NCI-H82 treated with DMSO at 0.1 percent for 48 hours (cell line): ENCODE measurements around the gene CALM3.

ENCODE experiments used
- DNase-seq: peaks from one replicate; lab custom pipeline; 2025; ENCODE audit not compliant: unreplicated experiment; lab: John Stamatoyannopoulos, UW

CALM3 gene

DNA sequence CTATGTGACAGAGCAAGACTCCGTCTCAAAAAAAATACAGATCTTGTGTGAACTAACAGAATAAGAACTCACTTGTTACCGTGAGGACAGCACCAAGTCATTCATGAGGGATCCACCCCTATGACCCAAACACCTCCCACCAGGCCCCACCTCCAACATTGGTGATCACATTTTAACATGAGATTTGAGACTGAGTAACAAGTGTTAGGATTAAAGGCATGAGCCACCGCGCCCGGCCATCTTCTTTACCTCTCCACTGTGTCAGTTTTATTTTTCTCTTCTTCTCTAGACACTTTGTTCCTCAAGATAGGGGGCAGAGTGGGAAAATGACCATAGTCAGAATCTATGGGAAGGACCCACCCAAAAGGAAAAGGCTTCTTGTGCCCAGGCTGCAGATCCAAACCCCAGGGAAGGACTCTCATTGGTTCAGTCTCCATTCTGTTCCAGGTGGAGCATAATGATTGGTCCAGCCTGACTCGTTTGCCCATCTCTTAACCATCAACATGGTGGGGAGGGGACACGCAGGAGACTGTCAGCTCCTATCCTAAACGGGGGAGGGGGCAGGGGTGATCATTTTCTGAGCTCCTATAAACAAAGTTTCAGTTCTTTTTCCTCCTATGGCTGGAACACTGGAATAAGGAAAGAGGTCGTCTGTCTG is 1.3 kb upstream of the CALM3 start:
- no peak for DNase-seq

DNA sequence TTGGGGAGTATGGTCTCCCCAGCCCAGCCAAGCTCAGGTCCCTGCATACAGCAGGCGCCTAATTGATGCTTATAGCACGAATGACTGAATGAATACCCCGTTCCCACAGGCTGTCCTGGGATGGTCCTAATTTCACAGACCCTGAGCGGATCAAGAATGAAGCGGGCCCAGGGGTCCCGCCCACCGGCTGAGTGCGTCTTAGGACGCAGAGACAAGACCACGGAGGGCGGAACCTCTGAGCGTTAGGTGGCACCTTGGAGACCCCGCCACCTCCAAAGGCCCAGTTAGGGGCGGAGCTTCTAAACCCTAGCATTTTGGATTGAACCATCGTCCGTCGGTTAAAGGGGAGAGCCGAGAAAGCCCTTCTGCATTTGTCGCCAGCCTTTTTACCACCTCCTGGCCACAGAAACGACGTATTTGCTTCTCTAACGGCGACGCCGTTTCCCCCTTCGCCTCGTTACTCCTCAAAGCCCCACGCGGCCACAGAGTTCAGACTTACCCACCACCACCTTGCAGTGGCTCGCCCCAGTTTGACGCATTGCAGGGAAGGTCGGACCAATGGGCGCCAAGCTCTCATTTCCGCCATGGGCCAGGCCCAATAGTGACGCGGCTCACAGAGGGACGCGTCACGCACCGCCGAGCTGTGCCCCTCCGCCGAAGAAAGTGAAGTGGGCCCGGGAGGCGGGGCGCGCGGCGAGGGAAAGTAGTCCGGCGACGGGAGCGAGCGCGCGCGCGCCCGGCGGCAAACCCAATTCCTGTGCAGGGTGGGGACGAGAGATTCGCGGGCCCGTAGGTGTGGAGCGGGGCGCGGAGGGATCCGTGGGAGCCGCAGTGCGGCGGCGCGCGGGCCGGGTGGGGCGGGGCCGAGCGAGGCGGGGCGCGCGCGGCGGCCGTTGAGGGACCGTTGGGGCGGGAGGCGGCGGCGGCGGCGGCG is 479 bp upstream of the CALM3 start:
- peak; percentile 92 for DNase-seq

DNA sequence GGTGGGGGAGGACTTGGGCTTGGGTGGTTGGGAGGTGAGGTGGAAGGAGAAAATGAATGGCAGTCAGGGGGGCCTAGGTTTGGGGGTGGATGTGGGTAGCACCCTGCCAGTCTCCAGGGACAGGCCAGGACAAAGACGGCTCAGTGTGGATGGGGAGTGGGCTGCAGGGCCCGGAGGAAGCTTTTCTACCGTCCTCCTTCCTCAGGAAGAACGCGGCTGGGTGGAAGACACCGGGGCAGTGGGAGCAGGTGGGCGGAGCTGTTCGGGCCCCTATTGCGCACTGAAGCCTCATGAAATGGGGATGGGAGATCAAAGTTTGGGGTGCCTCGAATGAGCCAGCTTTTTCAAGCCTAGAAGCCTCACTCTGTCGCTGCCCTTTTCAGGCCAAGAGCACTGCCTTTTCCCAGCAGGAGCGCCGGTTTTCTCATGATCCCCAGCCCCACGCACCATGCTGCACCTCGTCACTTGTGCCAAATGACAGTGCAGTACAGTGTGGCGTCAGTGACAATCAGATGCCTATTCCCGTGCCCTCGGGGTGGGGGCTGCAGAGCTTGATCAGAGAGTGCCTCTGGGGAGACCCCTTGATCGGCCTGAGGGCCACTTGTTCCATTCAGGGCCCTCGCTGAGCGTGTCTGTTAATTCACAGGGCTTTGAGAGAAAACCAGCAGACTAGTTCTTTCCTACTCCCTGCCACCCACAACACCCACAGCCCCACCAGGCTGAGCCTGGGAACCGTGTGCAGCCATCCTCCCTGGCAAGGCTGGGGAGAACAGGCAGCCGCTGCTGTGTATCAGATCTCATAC is 1.5 kb downstream of the CALM3 start:
- no peak for DNase-seq

DNA sequence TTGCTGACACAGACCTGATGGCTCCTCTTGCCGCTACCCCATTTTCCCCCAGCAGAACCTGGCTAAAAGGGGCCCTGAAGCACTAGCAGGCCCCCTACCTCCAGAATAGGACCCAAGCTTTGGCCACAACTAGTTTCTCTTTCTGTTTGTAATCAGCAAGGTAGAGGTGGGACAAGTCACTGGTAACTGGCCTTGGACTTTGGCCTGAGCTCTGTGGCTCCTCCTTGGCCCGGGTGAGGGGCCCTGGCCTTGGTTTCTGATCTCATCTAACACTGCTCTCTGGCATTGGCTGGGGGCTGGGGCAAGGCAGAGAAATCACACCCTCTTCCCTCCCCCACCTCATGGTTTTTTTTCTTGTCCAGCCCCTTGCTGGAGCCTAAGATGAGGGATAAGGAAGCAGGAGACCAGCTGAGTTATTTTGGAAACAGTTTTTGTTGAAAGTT is 2.1 kb downstream of the CALM3 start:
- DNase-seq, result no peak

DNA sequence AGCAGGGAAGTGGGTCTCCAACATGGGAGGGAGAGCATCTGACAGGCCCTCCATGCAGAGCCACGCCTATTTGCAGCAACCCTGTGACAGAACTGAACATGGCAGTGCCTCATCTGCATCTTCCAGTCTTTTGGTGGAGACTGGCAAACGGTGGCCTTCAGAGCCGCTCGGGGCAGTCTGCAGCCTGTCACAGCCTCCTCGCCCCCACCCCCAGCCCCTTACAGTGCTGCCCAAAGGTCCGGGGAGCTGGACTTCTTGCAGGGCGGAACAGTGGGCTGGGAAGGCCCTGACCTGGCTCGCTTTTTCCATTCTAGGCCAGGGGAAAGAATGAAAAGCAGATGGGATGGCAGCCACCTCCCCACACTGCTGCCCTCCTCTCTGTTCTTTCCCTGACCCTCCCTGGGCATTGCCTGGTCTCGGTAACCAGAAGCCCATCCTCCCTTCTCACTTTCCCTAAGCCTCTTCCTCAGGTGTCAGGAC is 2.7 kb downstream of the CALM3 start:
- no peak for DNase-seq

DNA sequence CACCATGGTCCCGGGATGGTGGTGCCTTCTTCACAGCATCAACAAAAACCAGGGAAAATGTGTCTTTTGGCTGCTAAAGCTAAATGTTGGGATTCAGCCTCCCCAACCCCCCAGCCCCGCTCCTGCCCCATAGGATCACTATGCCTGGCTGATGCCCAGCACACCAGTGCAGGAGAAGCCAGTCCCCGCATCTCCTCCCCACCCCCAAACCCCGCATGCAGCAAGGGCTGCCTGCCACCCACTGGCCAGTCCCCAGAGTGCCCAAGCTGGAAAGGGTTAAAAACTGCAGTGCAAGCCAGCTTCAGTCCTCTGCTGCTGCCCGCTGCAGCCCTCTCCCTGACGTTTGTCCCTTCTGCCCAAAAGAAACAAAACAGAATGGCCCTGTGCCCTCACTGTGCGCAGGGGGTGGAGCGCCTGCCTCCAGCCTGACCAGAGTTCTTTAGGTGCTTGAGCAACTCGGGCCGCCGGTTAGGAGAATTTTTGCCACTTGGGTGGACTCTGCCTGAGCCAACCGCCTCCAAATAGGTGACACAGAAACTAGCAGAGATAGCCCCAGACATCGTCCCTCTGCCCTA is 3.7 kb downstream of the CALM3 start:
- DNase-seq, result no peak

DNA sequence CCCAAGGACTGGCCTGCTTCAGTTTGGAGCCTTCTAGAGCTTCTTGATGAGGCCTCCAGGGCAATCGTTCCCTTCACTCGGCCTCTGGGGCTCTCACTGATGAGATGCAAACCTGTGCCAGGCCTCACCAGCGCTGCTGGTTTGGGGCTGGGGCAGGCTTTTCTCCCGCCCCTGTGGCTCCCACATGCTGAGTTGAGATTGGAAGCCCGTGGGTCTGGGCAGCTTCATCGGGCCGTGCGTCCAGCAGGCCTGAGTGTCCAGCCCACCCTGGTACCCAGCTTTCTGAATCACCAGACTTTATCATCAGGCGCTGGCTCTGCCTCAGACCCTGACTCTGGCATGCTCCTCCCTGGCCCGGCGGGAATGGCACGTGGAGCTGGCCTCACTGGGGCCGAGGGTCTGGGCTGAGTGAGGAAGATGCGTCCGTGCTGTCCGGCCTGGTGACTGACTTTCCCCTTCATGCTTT is 4.3 kb downstream of the CALM3 start:
- no peak for DNase-seq

DNA sequence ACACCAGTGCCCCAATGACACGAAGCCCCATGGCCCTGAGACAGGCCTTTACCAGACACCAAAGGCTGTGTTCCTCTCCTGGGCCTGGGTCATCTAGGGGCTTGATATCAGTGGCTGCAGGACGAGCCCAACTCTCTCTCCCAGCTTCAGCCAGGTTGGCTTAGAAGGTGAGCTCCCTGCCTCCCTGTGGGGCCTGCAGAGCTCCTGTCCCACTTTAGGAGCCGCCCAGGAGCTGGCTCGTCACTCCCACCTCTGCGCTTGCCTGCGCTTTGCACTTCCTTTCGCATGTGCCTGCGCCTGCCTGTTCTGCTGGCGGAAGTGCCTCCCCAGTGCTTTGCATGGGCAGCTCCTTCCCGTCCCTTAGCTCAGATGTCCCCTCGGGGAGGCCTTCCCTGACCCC is 4.9 kb downstream of the CALM3 start:
- no peak for DNase-seq

DNA sequence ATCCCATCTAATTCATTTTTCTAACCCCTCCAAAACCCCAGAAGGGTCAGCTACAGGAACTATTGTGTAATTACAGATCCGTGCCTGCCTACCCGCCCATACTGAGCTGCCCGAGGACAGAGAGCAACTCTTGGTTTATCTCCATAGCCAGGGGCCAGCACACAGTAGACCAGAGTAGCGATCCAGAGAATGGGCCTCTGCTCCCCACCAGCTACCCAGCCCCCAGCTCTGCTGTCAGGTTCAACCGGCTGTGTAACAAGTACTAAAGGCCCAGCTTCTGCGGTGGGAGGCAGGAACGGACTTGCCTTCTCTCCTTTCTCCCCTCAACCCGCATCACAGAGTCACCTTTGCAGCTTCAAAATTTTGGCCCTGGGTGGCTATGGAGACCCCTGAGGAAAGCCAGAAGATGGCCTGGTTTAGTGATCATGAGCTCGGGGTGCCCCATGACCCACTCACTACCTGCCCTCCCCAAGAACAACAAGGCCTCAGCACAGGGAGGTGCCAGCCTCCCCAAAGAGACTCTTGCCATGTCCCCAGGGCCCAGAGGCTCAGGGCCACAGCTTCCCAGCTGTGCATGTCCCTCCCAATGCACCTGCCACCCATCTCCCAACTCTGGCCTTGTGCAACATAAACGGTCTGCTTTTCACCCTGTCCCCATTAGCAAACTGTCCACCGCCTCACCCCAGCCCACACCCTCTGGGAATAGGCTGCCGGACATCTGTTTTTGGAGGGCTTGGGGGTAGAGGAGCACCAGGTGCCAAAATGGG is 5.7 kb downstream of the CALM3 start:
- no peak for DNase-seq

DNA sequence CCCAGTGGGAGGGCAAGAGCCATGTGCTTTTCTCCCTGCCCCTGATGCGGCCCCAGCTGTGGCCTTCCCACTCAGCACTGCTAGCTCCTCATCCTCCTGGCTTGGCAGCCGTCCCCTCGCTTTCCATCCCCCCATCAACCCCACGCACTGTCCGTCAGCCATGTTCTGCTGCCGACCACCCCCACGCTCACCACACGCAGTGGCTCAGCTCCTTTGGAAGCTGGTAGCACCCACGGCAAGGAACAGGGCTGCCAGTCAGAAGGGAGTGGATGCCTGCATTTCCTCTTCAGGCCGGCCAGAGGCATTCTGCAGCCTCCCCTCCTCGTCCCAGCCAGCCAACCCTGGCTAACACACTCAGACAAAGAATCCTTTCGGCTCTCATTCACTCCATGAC is 6.3 kb downstream of the CALM3 start:
- DNase-seq, result no peak

DNA sequence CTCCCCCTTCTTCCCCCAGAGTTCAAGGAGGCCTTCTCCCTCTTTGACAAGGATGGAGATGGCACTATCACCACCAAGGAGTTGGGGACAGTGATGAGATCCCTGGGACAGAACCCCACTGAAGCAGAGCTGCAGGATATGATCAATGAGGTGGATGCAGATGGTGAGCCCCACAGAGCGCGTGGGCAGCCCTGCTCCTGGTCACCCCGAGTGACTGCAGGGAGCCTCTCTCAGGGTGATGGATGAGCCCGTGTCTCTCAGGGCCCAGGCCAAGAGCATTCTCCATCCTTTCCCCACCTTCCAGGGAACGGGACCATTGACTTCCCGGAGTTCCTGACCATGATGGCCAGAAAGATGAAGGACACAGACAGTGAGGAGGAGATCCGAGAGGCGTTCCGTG is 7.0 kb downstream of the CALM3 start:
- no peak for DNase-seq

DNA sequence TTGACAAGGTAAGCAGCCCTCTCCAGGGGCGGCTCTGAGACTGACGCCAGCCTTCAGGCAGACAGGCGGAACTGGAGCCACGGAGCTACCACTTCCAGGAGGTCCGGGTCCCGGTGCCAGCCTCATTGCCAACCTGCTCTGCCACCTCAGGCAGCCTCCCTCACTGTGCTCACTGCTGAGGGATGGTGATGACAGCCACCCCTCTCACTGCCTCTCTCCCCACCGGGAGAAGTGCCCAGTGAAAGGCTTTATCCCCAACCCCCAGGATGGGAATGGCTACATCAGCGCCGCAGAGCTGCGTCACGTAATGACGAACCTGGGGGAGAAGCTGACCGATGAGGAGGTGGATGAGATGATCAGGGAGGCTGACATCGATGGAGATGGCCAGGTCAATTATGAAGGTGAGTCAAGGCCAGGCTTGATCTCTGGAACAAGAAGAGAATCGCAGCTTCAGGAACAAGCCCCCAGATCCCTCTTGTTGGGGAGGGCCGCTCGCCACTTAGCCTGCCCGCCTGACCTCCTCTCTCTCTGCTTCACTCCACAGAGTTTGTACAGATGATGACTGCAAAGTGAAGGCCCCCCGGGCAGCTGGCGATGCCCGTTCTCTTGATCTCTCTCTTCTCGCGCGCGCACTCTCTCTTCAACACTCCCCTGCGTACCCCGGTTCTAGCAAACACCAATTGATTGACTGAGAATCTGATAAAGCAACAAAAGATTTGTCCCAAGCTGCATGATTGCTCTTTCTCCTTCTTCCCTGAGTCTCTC is 7.6 kb downstream of the CALM3 start:
- no peak for DNase-seq

DNA sequence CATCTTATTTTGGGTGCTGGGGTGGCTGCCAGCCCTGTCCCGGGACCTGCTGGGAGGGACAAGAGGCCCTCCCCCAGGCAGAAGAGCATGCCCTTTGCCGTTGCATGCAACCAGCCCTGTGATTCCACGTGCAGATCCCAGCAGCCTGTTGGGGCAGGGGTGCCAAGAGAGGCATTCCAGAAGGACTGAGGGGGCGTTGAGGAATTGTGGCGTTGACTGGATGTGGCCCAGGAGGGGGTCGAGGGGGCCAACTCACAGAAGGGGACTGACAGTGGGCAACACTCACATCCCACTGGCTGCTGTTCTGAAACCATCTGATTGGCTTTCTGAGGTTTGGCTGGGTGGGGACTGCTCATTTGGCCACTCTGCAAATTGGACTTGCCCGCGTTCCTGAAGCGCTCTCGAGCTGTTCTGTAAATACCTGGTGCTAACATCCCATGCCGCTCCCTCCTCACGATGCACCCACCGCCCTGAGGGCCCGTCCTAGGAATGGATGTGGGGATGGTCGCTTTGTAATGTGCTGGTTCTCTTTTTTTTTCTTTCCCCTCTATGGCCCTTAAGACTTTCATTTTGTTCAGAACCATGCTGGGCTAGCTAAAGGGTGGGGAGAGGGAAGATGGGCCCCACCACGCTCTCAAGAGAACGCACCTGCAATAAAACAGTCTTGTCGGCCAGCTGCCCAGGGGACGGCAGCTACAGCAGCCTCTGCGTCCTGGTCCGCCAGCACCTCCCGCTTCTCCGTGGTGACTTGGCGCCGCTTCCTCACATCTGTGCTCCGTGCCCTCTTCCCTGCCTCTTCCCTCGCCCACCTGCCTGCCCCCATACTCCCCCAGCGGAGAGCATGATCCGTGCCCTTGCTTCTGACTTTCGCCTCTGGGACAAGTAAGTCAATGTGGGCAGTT is 8.6 kb downstream of the CALM3 start:
- no peak for DNase-seq

DNA sequence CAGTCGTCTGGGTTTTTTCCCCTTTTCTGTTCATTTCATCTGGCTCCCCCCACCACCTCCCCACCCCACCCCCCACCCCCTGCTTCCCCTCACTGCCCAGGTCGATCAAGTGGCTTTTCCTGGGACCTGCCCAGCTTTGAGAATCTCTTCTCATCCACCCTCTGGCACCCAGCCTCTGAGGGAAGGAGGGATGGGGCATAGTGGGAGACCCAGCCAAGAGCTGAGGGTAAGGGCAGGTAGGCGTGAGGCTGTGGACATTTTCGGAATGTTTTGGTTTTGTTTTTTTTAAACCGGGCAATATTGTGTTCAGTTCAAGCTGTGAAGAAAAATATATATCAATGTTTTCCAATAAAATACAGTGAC is 9.3 kb downstream of the CALM3 start:
- DNase-seq, result no peak

DNA sequence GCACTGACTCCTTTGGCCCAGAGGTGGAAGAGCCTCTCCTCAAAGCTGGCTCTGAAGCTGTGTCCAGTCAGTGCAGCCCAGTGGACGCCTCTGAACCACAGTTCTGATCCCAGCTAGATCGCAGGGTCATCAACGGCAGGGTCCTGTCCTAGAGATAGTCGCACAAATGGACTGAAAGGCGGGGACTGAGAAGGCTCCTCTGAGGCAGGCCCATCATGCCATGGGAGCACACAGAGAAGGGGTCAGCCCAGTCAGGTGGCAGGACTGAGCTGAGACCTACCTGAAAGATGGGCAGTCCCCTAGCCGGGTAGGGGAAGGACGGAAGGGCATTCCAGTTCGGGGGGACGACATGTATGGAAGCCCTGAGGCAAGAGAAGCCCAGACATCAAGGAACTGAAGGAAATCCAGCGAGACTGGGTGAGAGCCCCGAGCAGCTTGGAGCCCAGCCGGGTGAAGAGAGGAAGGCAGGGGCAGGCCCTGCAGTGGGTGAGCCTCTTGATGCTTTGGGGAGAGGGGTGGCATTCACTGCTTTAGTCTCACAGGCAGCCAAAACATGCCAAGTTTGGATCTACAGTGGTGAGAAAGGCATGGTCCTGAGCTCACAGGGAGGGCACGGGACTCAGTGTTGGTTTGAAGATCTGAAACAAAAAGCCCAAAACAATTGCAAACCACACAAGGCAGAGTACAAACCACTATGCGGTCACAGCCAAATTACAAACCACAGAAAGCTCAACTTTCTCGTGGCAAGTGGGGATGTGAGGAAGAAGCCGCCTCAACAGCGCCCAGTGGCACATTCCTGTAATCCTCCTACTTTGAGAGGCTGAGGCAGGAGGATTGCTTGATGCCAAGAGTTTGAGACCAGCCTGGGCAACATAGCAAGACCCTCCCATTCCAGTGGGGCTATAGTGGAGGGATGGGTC is 10.0 kb downstream of the CALM3 start:
- DNase-seq, result no peak

DNA sequence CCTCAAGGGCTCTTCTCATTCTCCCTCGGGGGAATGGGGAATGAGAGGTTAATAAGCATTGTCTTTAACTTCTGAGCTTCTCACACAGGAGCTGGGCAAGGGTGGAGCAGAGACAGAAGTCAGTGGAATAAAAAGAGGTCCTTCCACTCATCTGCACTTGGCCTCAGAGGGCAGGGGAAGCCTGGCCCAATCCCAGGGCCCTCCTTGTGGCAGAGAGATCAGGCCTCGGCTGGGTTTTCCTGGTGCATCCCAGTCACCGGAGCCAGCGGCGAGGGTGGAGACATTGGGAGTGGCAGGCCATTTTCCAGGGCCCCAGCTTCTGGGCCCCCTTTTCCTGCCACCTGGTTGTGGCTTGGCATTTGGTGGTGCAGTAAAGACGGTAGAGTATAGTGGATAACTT is 10.6 kb downstream of the CALM3 start:
- DNase-seq, result no peak

DNA sequence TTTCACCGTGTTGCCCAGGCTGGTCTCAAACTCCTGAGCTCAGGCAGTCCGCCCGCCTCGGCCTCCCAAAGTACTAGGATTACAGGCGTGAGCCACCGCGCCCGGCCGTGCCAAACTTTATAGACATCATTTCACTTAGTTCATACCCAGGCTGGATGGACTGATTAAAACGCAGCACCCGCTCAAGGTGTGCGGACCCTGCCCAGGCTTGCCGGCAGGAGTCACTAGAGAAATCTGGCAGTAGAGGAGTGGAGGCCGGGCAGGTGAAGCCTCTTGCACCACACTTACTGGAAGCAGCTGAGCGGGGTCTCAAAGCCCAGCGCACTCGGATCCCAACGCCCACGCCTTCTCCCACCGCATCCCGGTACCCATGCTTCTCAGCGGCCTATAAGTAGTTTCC is 12.4 kb downstream of the CALM3 start:
- DNase-seq, result no peak
